ENCODE data around the gene ZBTB44.

DNA sequence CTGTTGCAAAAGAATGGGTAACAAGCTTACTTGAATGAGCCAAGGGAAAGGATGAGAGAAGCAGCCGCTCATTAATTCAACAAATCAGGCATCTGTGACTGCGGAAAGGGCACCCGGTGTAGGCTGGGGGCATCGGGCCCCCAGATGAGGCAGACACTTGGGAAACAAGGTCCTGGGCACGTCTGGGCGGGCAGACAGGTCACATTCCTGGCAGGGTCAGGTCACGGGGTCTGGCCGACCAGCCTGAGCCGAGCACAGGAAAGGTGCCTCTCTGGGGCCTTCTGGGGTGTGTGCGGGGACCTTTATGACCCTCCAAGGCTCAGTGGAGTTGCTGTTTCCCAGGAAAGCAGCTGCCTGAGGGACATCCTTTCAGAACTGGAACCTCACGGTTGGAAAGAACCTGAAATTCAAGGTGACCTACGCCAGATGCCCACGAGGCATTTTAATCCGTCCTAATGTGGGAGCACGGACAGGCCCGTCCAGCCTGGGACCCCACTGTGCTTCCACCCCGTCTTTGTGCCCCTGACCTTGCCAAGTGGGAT lies 98.1 kb downstream of the ZBTB44 start:
- TF ChIP-seq GLIS3 (CRISPR knock-in tag; IDR thresholded peaks at IDR 0.05) (no peak), PPARA (CRISPR knock-in tag; IDR thresholded peaks at IDR 0.05; ENCODE audit: borderline replicate concordance) (no peak), ZFP30 (CRISPR knock-in tag; IDR thresholded peaks at IDR 0.05) (no peak), CSDC2 (CRISPR knock-in tag; IDR thresholded peaks at IDR 0.05) (no peak), ZNF8 (CRISPR knock-in tag; IDR thresholded peaks at IDR 0.05) (no peak), BACH2 (CRISPR knock-in tag; IDR thresholded peaks at IDR 0.05; ENCODE audit: borderline replicate concordance) (no peak), ZC3H10 (CRISPR knock-in tag; IDR thresholded peaks at IDR 0.05) (no peak), TCF4 (CRISPR knock-in tag; IDR thresholded peaks at IDR 0.05; ENCODE audit: borderline replicate concordance) (no peak)
- TF ChIP-seq, protein P1, sequence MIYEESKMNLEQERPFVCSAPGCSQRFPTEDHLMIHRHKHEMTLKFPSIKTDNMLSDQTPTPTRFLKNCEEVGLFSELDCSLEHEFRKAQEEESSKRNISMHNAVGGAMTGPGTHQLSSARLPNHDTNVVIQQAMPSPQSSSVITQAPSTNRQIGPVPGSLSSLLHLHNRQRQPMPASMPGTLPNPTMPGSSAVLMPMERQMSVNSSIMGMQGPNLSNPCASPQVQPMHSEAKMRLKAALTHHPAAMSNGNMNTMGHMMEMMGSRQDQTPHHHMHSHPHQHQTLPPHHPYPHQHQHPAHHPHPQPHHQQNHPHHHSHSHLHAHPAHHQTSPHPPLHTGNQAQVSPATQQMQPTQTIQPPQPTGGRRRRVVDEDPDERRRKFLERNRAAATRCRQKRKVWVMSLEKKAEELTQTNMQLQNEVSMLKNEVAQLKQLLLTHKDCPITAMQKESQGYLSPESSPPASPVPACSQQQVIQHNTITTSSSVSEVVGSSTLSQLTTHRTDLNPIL (CRISPR knock-in tag; IDR thresholded peaks at IDR 0.05; ENCODE audit: low read depth): no peak
- TF ChIP-seq, protein P2, sequence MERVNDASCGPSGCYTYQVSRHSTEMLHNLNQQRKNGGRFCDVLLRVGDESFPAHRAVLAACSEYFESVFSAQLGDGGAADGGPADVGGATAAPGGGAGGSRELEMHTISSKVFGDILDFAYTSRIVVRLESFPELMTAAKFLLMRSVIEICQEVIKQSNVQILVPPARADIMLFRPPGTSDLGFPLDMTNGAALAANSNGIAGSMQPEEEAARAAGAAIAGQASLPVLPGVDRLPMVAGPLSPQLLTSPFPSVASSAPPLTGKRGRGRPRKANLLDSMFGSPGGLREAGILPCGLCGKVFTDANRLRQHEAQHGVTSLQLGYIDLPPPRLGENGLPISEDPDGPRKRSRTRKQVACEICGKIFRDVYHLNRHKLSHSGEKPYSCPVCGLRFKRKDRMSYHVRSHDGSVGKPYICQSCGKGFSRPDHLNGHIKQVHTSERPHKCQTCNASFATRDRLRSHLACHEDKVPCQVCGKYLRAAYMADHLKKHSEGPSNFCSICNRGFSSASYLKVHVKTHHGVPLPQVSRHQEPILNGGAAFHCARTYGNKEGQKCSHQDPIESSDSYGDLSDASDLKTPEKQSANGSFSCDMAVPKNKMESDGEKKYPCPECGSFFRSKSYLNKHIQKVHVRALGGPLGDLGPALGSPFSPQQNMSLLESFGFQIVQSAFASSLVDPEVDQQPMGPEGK (CRISPR knock-in tag; IDR thresholded peaks at IDR 0.05; ENCODE audit: borderline replicate concordance): no peak
- TF ChIP-seq, protein P3, sequence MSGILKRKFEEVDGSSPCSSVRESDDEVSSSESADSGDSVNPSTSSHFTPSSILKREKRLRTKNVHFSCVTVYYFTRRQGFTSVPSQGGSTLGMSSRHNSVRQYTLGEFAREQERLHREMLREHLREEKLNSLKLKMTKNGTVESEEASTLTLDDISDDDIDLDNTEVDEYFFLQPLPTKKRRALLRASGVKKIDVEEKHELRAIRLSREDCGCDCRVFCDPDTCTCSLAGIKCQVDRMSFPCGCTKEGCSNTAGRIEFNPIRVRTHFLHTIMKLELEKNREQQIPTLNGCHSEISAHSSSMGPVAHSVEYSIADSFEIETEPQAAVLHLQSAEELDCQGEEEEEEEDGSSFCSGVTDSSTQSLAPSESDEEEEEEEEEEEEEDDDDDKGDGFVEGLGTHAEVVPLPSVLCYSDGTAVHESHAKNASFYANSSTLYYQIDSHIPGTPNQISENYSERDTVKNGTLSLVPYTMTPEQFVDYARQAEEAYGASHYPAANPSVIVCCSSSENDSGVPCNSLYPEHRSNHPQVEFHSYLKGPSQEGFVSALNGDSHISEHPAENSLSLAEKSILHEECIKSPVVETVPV (CRISPR knock-in tag; IDR thresholded peaks at IDR 0.05): no peak
